HFF-Myc (cell line): ENCODE data around the gene DYNLRB2.

ENCODE experiments used
- DNase-seq: peaks from one replicate; pipeline ENCODE4 v3.0.0-alpha.2; 2011; ENCODE audit warnings: low read depth; ENCODE audit errors: extremely low read depth
- H3K4me3 ChIP-seq: replicated peaks from 2 replicates; pipeline ENCODE4 v1.5.1; 2011; ENCODE audit warnings: low read depth, mild to moderate bottlenecking, control low read depth, low read length
- CTCF ChIP-seq: IDR thresholded peaks from 2 replicates; pipeline ENCODE4 v1.5.1; 2012; ENCODE audit warnings: mild to moderate bottlenecking, low read depth, low read length, control low read depth; ENCODE audit errors: missing control alignments

DYNLRB2 gene

GRCh38 chr16:80511824-80512592, 28.8 kb upstream of the DYNLRB2 start:
- TF ChIP-seq CTCF = no peak
- H3K4me3 ChIP-seq = no peak overlapping the region
- no peak for DNase-seq

GRCh38 chr16:80512593-80512853, 28.3 kb upstream of the DYNLRB2 start:
- DNase-seq = no peak
- TF ChIP-seq CTCF = no peak
- no peak overlapping the region for H3K4me3 ChIP-seq

- DNase-seq = no peak
- H3K4me3 ChIP-seq = no peak overlapping the region
- no peak for TF ChIP-seq CTCF
These were observed 25.4 kb upstream of the DYNLRB2 start for GRCh38 chr16:80515374-80515773.

- TF ChIP-seq CTCF = no peak
- no peak overlapping the region for H3K4me3 ChIP-seq
- no peak for DNase-seq
These were observed 22.9 kb upstream of the DYNLRB2 start for GRCh38 chr16:80517846-80518245.

GRCh38 chr16:80518436-80518835, 22.4 kb upstream of the DYNLRB2 start:
- no peak for TF ChIP-seq CTCF
- DNase-seq = no peak
- no peak overlapping the region for H3K4me3 ChIP-seq

GRCh38 chr16:80519189-80519588, 21.6 kb upstream of the DYNLRB2 start:
- no peak for TF ChIP-seq CTCF
- H3K4me3 ChIP-seq = no peak overlapping the region
- DNase-seq = no peak

- H3K4me3 ChIP-seq = no peak overlapping the region
- no peak for DNase-seq
- TF ChIP-seq CTCF = no peak
These were observed 15.4 kb upstream of the DYNLRB2 start for GRCh38 chr16:80525420-80525819.
